Trophoblast cell (in vitro differentiated cells and primary cell): ENCODE data around the gene RPRD1B.

Experiments used
- DNase-seq, 2 donors: peaks; one replicate each; pipeline ENCODE4 v3.0.0-alpha.2; 2016
- H2AFZ ChIP-seq: 2 replicates; pipeline ENCODE4 v1.6.1; 2013; ENCODE audit warnings: low read length, moderate library complexity, mild to moderate bottlenecking; ENCODE audit not compliant: insufficient read depth, poor library complexity
- H2AK5ac ChIP-seq: 2 replicates; pipeline ENCODE4 v1.6.1; 2013; ENCODE audit warnings: mild to moderate bottlenecking, low read length
- H2BK120ac ChIP-seq: 2 replicates; pipeline ENCODE4 v1.6.1; 2013; ENCODE audit warnings: low read length, mild to moderate bottlenecking, moderate library complexity; ENCODE audit not compliant: insufficient read depth, poor library complexity
- H2BK12ac ChIP-seq: 2 replicates; pipeline ENCODE4 v1.6.1; 2013; ENCODE audit warnings: mild to moderate bottlenecking, low read length, moderate library complexity
- H2BK5ac ChIP-seq: 2 replicates; pipeline ENCODE4 v1.6.1; 2013; ENCODE audit warnings: low read length, low read depth, moderate library complexity, mild to moderate bottlenecking; ENCODE audit not compliant: poor library complexity
- H3K14ac ChIP-seq: 2 replicates; pipeline ENCODE4 v1.6.1; 2013; ENCODE audit warnings: mild to moderate bottlenecking, low read length
- H3K18ac ChIP-seq: 2 replicates; pipeline ENCODE4 v1.6.1; 2013; ENCODE audit warnings: mild to moderate bottlenecking, low read length
- H3K23ac ChIP-seq: 2 replicates; pipeline ENCODE4 v1.6.1; 2013; ENCODE audit warnings: low read length
- H3K27ac ChIP-seq: 2 replicates; pipeline ENCODE4 v1.5.1; 2013; ENCODE audit warnings: low read depth, mild to moderate bottlenecking, inconsistent platforms, low read length, moderate library complexity
- H3K27me3 ChIP-seq: 2 replicates; pipeline ENCODE4 v1.6.1; 2013; ENCODE audit warnings: inconsistent platforms, mild to moderate bottlenecking, low read length, moderate library complexity; ENCODE audit not compliant: insufficient read depth
- H3K36me3 ChIP-seq, 2 experiments: 1 replicate in 1 of 2; 2 replicates in 1 of 2; pipeline ENCODE4 v1.6.1; 2013; ENCODE audit warnings: low read length in 2 of 2, mild to moderate bottlenecking in 2 of 2, moderate library complexity in 1 of 2; ENCODE audit not compliant: insufficient read depth in 2 of 2, control insufficient read depth in 1 of 2
- H3K4ac ChIP-seq: 2 replicates; pipeline ENCODE4 v1.6.1; 2013; ENCODE audit warnings: low read depth, mild to moderate bottlenecking, low read length, moderate library complexity
- H3K4me1 ChIP-seq, 2 experiments: 1 replicate in 1 of 2; 2 replicates in 1 of 2; pipeline ENCODE4 v1.6.1; 2013; ENCODE audit warnings: low read length in 2 of 2, mild to moderate bottlenecking in 2 of 2, moderate library complexity in 1 of 2; ENCODE audit not compliant: insufficient read depth in 2 of 2, control insufficient read depth in 1 of 2
- H3K4me2 ChIP-seq: 2 replicates; pipeline ENCODE4 v1.6.1; 2013; ENCODE audit warnings: inconsistent platforms, mild to moderate bottlenecking, low read length, moderate library complexity
- H3K4me3 ChIP-seq: 2 replicates; pipeline ENCODE4 v1.5.1; 2013; ENCODE audit warnings: mild to moderate bottlenecking, low read depth, low read length, inconsistent platforms
- H3K79me1 ChIP-seq: one replicate; pipeline ENCODE4 v1.6.1; 2013; ENCODE audit warnings: low read length
- H3K79me2 ChIP-seq: 2 replicates; pipeline ENCODE4 v1.6.1; 2013; ENCODE audit warnings: low read length, mild to moderate bottlenecking; ENCODE audit not compliant: control insufficient read depth, insufficient read depth, poor library complexity
- H3K9ac ChIP-seq: 2 replicates; pipeline ENCODE4 v1.6.1; 2013; ENCODE audit warnings: mild to moderate bottlenecking, low read length
- H3K9me3 ChIP-seq: 2 replicates; pipeline ENCODE4 v1.6.1; 2013; ENCODE audit warnings: low read depth, mild to moderate bottlenecking, control low read depth, inconsistent platforms, low read length; ENCODE audit not compliant: insufficient read depth
- H4K12ac ChIP-seq: 2 replicates; pipeline ENCODE4 v1.6.1; 2013; ENCODE audit warnings: low read depth, mild to moderate bottlenecking, low read length, moderate library complexity
- H4K8ac ChIP-seq: 2 replicates; pipeline ENCODE4 v1.6.1; 2013; ENCODE audit warnings: low read depth, mild to moderate bottlenecking, low read length, moderate library complexity
- H4K91ac ChIP-seq: one replicate; pipeline ENCODE4 v1.6.1; 2013; ENCODE audit warnings: low read depth, mild to moderate bottlenecking, low read length, moderate library complexity
- WGBS: extraction: QIAGEN DNeasy Blood & Tissue Kit; methylation state at CpG from one replicate; pipeline ENCODE4 v1.1.7; 2013; ENCODE audit warnings: missing lambda C conversion rate; ENCODE audit not compliant: insufficient read length, insufficient coverage; ENCODE audit errors: extremely low coverage; 5-methylcytosine and 5-hydroxymethylcytosine counted together

RPRD1B gene

DNA sequence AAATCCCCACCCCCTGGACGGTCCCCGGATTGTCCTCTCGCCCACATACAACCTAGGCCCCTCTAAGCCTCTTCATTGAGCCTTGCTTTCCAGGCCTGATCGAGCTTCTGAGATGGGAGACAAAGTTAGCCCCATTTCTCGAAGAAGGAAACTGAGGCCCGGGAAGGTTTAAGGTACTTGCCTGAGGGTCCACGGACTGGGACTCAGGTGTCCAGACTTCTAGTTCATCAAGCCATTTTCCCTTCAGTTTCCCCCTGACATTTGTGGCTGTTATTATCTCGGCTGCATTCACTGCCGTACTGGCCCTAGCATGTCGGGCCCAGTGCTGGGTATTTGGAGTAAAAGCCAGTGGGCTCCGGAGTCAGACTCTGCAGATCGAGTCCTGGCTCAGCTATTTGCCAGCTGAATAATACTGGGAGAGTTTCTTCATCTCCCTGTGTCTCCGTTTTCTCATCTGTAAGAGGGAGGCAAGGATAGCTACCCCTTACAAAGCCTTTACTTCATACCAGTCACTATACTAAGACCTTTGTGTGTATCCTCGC lies 633 bp downstream of the RPRD1B start:
- no peak for DNase-seq
- no CpG with 5 or more reads among the region's 14 CpGs for WGBS
- H3K79me1 ChIP-seq, result peaks cover 11% of the 10 kb centered on the region

DNA sequence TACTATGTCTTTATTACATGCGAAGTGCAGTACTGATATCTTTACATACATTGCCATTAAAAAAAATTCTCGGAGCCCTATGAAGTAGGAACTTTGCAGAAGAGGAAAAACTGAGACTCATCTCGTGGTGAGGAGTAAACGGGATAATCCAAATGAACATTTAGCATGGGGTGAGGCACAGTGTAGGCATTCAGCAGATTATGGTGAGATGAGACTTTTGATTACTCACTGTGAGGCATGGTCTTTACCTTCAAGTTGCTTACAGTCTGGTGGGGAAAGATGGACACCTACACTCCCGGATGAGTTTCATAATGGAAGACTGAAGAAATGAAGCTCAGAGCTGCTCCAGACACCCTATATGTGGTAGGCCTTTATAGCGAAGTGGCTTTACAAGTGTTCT lies 1.4 kb downstream of the RPRD1B start:
- DNase-seq, result no peak
- Histone ChIP-seq H3K36me3 (peaks cover 3 to 14% of the 10 kb centered on the region in 2 experiments), H3K27ac (no peak overlapping the region), H4K12ac (no peak overlapping the region), H4K8ac (no peak overlapping the region), H2AK5ac (no peak overlapping the region), H3K18ac (no peak overlapping the region), H2BK12ac (no peak overlapping the region), H3K79me1 (peaks cover 11% of the 10 kb centered on the region), H3K27me3 (no peaks in the 10 kb centered on the region), H3K79me2 (peaks cover 15% of the 10 kb centered on the region), H3K4me1 (peaks cover 6 to 21% of the 10 kb centered on the region in 2 experiments), H2BK120ac (no peak overlapping the region), H3K14ac (no peak overlapping the region), H4K91ac (no peak overlapping the region), H3K4me3 (no peak overlapping the region), H3K4me2 (peak overlapping the region; percentile 79), H3K9me3 (no peaks in the 10 kb centered on the region), H2BK5ac (no peak overlapping the region), H3K9ac (no peak overlapping the region), H3K4ac (peak overlapping the region; percentile 99), H3K23ac (no peak overlapping the region), H2AFZ (no peak overlapping the region)
- no CpG with 5 or more reads among the region's 6 CpGs for WGBS

More for the DNA sequence above, 633 bp downstream of the RPRD1B start:
- H3K14ac ChIP-seq, result peak overlapping the region; percentile 94
- peak overlapping the region; percentile 97 for H2AK5ac ChIP-seq
- H2BK12ac ChIP-seq, result peak overlapping the region; percentile 31
- peak overlapping the region; percentile 87 for H4K12ac ChIP-seq
- H3K27me3 ChIP-seq, result no peaks in the 10 kb centered on the region
- H3K27ac ChIP-seq, result peak overlapping the region; percentile 90
- H3K4ac ChIP-seq, result peak overlapping the region; percentile 99
- peak overlapping the region; percentile 92 for H2BK120ac ChIP-seq
- H3K23ac ChIP-seq, result no peak overlapping the region
- peak overlapping the region; percentile 79 for H3K4me2 ChIP-seq
- H3K4me1 ChIP-seq, result peaks cover 6 to 21% of the 10 kb centered on the region in 2 experiments
- peak overlapping the region; percentile 95 for H2BK5ac ChIP-seq
- H4K8ac ChIP-seq, result peak overlapping the region; percentile 97
- peaks cover 15% of the 10 kb centered on the region for H3K79me2 ChIP-seq
- H3K4me3 ChIP-seq, result peak overlapping the region; percentile 97
- H3K9ac ChIP-seq, result peak overlapping the region; percentile 95
- H3K36me3 ChIP-seq, result peaks cover 0 to 10% of the 10 kb centered on the region in 2 experiments
- H2AFZ ChIP-seq, result peak overlapping the region; percentile 89
- peak overlapping the region; percentile 95 for H4K91ac ChIP-seq
- no peaks in the 10 kb centered on the region for H3K9me3 ChIP-seq
- H3K18ac ChIP-seq, result peak overlapping the region; percentile 91

DNA sequence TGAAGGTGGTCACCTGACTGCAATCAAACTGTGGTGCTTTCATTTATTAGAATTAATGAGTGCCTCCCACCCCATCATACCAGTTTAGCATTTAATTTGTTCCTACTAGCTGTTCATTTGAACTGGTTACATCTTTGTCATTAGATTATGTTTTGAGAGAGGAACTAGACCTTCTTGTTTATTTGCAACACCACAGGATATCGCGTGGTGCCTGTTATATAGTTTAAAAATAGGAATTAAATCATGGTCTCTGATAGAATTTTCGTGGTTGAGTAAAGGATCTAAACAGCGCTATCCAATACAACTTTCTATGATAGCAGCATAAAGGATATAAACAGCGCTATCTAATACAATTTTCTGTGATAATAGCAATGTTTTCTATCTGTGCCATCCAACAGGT lies 2.8 kb downstream of the RPRD1B start:
- no peak overlapping the region for H3K4me3 ChIP-seq
- H3K36me3 ChIP-seq, result peaks cover 3 to 14% of the 10 kb centered on the region in 2 experiments
- no peak overlapping the region for H3K27ac ChIP-seq
- H3K9me3 ChIP-seq, result no peaks in the 10 kb centered on the region
- no peak overlapping the region for H3K23ac ChIP-seq
- H4K91ac ChIP-seq, result no peak overlapping the region
- H4K12ac ChIP-seq, result no peak overlapping the region
- DNase-seq, result no peak
- WGBS, result no CpG with 5 or more reads among the region's 5 CpGs
- no peak overlapping the region for H3K18ac ChIP-seq
- no peaks in the 10 kb centered on the region for H3K27me3 ChIP-seq
- H3K4ac ChIP-seq, result peak overlapping the region; percentile 49
- no peak overlapping the region for H2AK5ac ChIP-seq
- no peak overlapping the region for H2BK5ac ChIP-seq
- H3K4me1 ChIP-seq, result peaks cover 6 to 17% of the 10 kb centered on the region in 2 experiments
- no peak overlapping the region for H4K8ac ChIP-seq
- H2BK12ac ChIP-seq, result no peak overlapping the region
- no peak overlapping the region for H3K14ac ChIP-seq
- peaks cover 11% of the 10 kb centered on the region for H3K79me1 ChIP-seq
- no peak overlapping the region for H3K4me2 ChIP-seq
- H3K9ac ChIP-seq, result no peak overlapping the region
- no peak overlapping the region for H2BK120ac ChIP-seq
- H3K79me2 ChIP-seq, result peaks cover 15% of the 10 kb centered on the region
- H2AFZ ChIP-seq, result no peak overlapping the region

GRCh38 chr20:38040276-38040675 lies 6.7 kb downstream of the RPRD1B start:
- Histone ChIP-seq H3K4me2 (no peak overlapping the region), H3K36me3 (peaks cover 3 to 15% of the 10 kb centered on the region in 2 experiments)
- no CpG with 5 or more reads among the region's 1 CpG for WGBS

More at GRCh38 chr20:38040276-38040675, 6.7 kb downstream of the RPRD1B start:
- Histone ChIP-seq H3K23ac (no peak overlapping the region), H3K27me3 (no peaks in the 10 kb centered on the region), H3K79me1 (peaks cover 2% of the 10 kb centered on the region), H3K9ac (no peak overlapping the region), H2AFZ (no peak overlapping the region), H4K8ac (no peak overlapping the region), H3K4me1 (peaks cover 3 to 6% of the 10 kb centered on the region in 2 experiments), H3K27ac (no peak overlapping the region), H2BK120ac (no peak overlapping the region), H3K14ac (no peak overlapping the region), H3K18ac (no peak overlapping the region), H3K4ac (no peak overlapping the region), H2BK12ac (no peak overlapping the region), H2BK5ac (no peak overlapping the region), H2AK5ac (no peak overlapping the region), H3K9me3 (no peaks in the 10 kb centered on the region), H3K4me3 (no peak overlapping the region), H4K12ac (no peak overlapping the region), H4K91ac (no peak overlapping the region), H3K79me2 (no peaks in the 10 kb centered on the region)
- DNase-seq, result no peak
